IMR-90 (cell line): ENCODE results near the gene GHR. TPM values are rescaled to one million over a fixed set of nuclear protein-coding genes. Genes with fewer than 3 reads are reported as not detected.

Experiments used
- ATAC-seq: fragments of 200-7000 bp; cut with Tn5 transposase; 2 replicates; pipeline ENCODE4 v1.9.1; 2020; ENCODE audit warnings: low read depth, mild to moderate bottlenecking, moderate library complexity
- BruUV-seq: library from RNA; stranded (reverse); fragments of 400-500 nt; replicated peaks from 2 replicates; lab custom pipeline; 2021; lab: Mats Ljungman, UMichigan
- CTCF ChIA-PET: fragments of 300-600 bp; formaldehyde crosslinking; extraction: SDS; loops from one replicate; lab custom pipeline; 2021; ENCODE audit warnings: antibody characterized with exemption; lab: Yijun Ruan, JAX
- POLR2A ChIA-PET: fragments of 300-600 bp; sonication (Branson Sonifier 250); formaldehyde crosslinking; loops from one replicate; lab custom pipeline; 2022; ENCODE audit warnings: antibody characterized with exemption; ENCODE audit not compliant: unreplicated experiment; lab: Charles Lee
- DNase-seq: peaks from one replicate; pipeline ENCODE4 v3.0.0; 2013
- H2AFZ ChIP-seq: replicated peaks from 2 replicates; pipeline ENCODE3; 2013; ENCODE audit warnings: low read length, mild to moderate bottlenecking; ENCODE audit not compliant: poor library complexity
- H2AK5ac ChIP-seq: 2 replicates; pipeline ENCODE4 v1.6.1; 2013; ENCODE audit warnings: low read depth, low read length, inconsistent platforms
- H2AK9ac ChIP-seq: replicated peaks from 2 replicates; pipeline ENCODE3; 2013; ENCODE audit warnings: mild to moderate bottlenecking, low read depth, low read length, moderate library complexity; ENCODE audit not compliant: poor library complexity
- H2BK120ac ChIP-seq: 2 replicates; pipeline ENCODE4 v1.6.1; 2013; ENCODE audit warnings: low read depth, low read length, inconsistent platforms
- H2BK15ac ChIP-seq: 3 replicates; pipeline ENCODE4 v1.6.1; 2013; ENCODE audit warnings: low read depth, low read length, inconsistent platforms
- H2BK20ac ChIP-seq: 2 replicates; pipeline ENCODE4 v1.6.1; 2013; ENCODE audit warnings: low read depth, mild to moderate bottlenecking, inconsistent platforms, low read length, moderate library complexity
- H2BK5ac ChIP-seq: 2 replicates; pipeline ENCODE4 v1.6.1; 2013; ENCODE audit warnings: mild to moderate bottlenecking, low read depth, low read length, inconsistent platforms; ENCODE audit not compliant: poor library complexity, severe bottlenecking
- H3K14ac ChIP-seq: replicated peaks from 2 replicates; pipeline ENCODE4 v1.6.1; 2013; ENCODE audit warnings: low read depth, low read length, inconsistent platforms
- H3K18ac ChIP-seq: 2 replicates; pipeline ENCODE4 v1.6.1; 2013; ENCODE audit warnings: low read depth, low read length, control low read depth
- H3K23ac ChIP-seq: 2 replicates; pipeline ENCODE4 v1.6.1; 2013; ENCODE audit warnings: low read depth, low read length, inconsistent platforms
- H3K27ac ChIP-seq: 2 replicates; pipeline ENCODE4 v1.5.1; 2013; ENCODE audit warnings: mild to moderate bottlenecking, control low read depth, low read length; ENCODE audit not compliant: insufficient read depth
- H3K27me3 ChIP-seq: 2 replicates; pipeline ENCODE4 v1.6.1; 2013; ENCODE audit warnings: low read length; ENCODE audit not compliant: control insufficient read depth, insufficient read depth
- H3K36me3 ChIP-seq: 2 replicates; pipeline ENCODE4 v1.6.1; 2013; ENCODE audit warnings: low read length, mixed read lengths; ENCODE audit not compliant: control insufficient read depth, insufficient read depth
- H3K4ac ChIP-seq: 2 replicates; pipeline ENCODE4 v1.6.1; 2013; ENCODE audit warnings: low read depth, low read length, inconsistent platforms
- H3K4me1 ChIP-seq: 2 replicates; pipeline ENCODE4 v1.6.1; 2013; ENCODE audit warnings: low read length, mixed read lengths; ENCODE audit not compliant: control insufficient read depth, insufficient read depth
- H3K4me2 ChIP-seq: 2 replicates; pipeline ENCODE4 v1.6.1; 2013; ENCODE audit warnings: low read depth, mild to moderate bottlenecking, control low read depth, low read length, moderate library complexity
- H3K4me3 ChIP-seq: 2 replicates; pipeline ENCODE4 v1.5.1; 2013; ENCODE audit warnings: low read depth, mild to moderate bottlenecking, control low read depth, low read length, moderate library complexity; ENCODE audit not compliant: insufficient read depth
- H3K56ac ChIP-seq: 2 replicates; pipeline ENCODE4 v1.6.1; 2013; ENCODE audit warnings: low read length, inconsistent platforms; ENCODE audit not compliant: insufficient read depth; ENCODE audit errors: extremely low read depth
- H3K79me1 ChIP-seq, 2 experiments: 2 replicates each; pipeline ENCODE4 v1.6.1; 2013; ENCODE audit warnings: low read length in 2 of 2, inconsistent platforms in 1 of 2, low read depth in 1 of 2
- H3K9ac ChIP-seq: 2 replicates; pipeline ENCODE4 v1.6.1; 2013; ENCODE audit warnings: low read depth, low read length, control low read depth
- H3K9me1 ChIP-seq: 2 replicates; pipeline ENCODE4 v1.6.1; 2013; ENCODE audit warnings: low read length, inconsistent platforms; ENCODE audit not compliant: insufficient read depth
- H3K9me3 ChIP-seq: 2 replicates; pipeline ENCODE4 v1.6.1; 2013; ENCODE audit warnings: low read length; ENCODE audit not compliant: control insufficient read depth, insufficient read depth
- H4K20me1 ChIP-seq: 2 replicates; pipeline ENCODE4 v1.6.1; 2013; ENCODE audit warnings: low read length, inconsistent platforms; ENCODE audit not compliant: insufficient read depth
- H4K5ac ChIP-seq: 2 replicates; pipeline ENCODE4 v1.6.1; 2013; ENCODE audit warnings: mild to moderate bottlenecking, low read depth, low read length, control low read depth
- H4K8ac ChIP-seq, 2 experiments: 2 replicates each; pipeline ENCODE4 v1.6.1; 2013; ENCODE audit warnings: low read depth in 2 of 2, low read length in 2 of 2, control low read depth in 1 of 2, inconsistent platforms in 1 of 2
- H4K91ac ChIP-seq: 2 replicates; pipeline ENCODE4 v1.6.1; 2013; ENCODE audit warnings: low read depth, low read length, inconsistent platforms; ENCODE audit not compliant: insufficient read depth
- BHLHE40 ChIP-seq: fragments of 150-350 bp; IDR thresholded peaks from 2 replicates; pipeline ENCODE4 v1.6.1; 2016; ENCODE audit warnings: mild to moderate bottlenecking, low read depth, low read length
- CEBPB ChIP-seq: IDR thresholded peaks from 2 replicates; pipeline ENCODE4 v1.6.1; 2012; ENCODE audit warnings: low read depth, low read length, improper control_type of control experiment
- CHD1 ChIP-seq: IDR thresholded peaks from 2 replicates; pipeline ENCODE4 v1.6.1; 2012; ENCODE audit warnings: low read depth, low read length, improper control_type of control experiment
- CTCF ChIP-seq: conservative IDR thresholded peaks from 2 replicates; pipeline ENCODE4 v1.5.1; 2012; ENCODE audit warnings: mild to moderate bottlenecking, low read depth, low read length, improper control_type of control experiment
- FOS ChIP-seq: fragments of 150-350 bp; IDR thresholded peaks from 2 replicates; pipeline ENCODE4 v1.6.1; 2016; ENCODE audit warnings: low read depth, low read length
- MAFK ChIP-seq: IDR thresholded peaks from 2 replicates; pipeline ENCODE4 v1.6.1; 2012; ENCODE audit warnings: low read depth, low read length, improper control_type of control experiment
- MAZ ChIP-seq: IDR thresholded peaks from 2 replicates; pipeline ENCODE4 v1.6.1; 2012; ENCODE audit warnings: low read depth, mild to moderate bottlenecking, low read length, improper control_type of control experiment, moderate library complexity, borderline replicate concordance
- MXI1 ChIP-seq: IDR thresholded peaks from 2 replicates; pipeline ENCODE4 v1.6.1; 2012; ENCODE audit warnings: low read depth, mild to moderate bottlenecking, low read length, moderate library complexity, borderline replicate concordance
- NFE2L2 ChIP-seq: fragments of 150-350 bp; IDR thresholded peaks from 2 replicates; pipeline ENCODE4 v1.6.1; 2016; ENCODE audit warnings: low read depth, mild to moderate bottlenecking, low read length
- POLR2A ChIP-seq: IDR thresholded peaks from 2 replicates; pipeline ENCODE4 v1.6.1; 2012; ENCODE audit warnings: mild to moderate bottlenecking, low read depth, low read length
- RAD21 ChIP-seq: IDR thresholded peaks from 2 replicates; pipeline ENCODE4 v1.6.1; 2012; ENCODE audit warnings: low read length, improper control_type of control experiment
- RCOR1 ChIP-seq: IDR thresholded peaks from 2 replicates; pipeline ENCODE4 v1.6.1; 2012; ENCODE audit warnings: mild to moderate bottlenecking, low read length, improper control_type of control experiment; ENCODE audit not compliant: insufficient replicate concordance
- RFX5 ChIP-seq: IDR thresholded peaks from 2 replicates; pipeline ENCODE4 v1.8.0; 2012; ENCODE audit warnings: low read depth, mild to moderate bottlenecking, low read length, moderate library complexity
- SMC3 ChIP-seq: fragments of 150-350 bp; IDR thresholded peaks from 2 replicates; pipeline ENCODE4 v1.6.1; 2016; ENCODE audit warnings: low read depth, mild to moderate bottlenecking, antibody characterized with exemption, low read length, moderate library complexity
- USF2 ChIP-seq: fragments of 150-350 bp; IDR thresholded peaks from 2 replicates; pipeline ENCODE4 v1.6.1; 2017; ENCODE audit warnings: mild to moderate bottlenecking, antibody characterized with exemption, low read length, low read depth
- WGBS, 2 experiments: methylation state at CpG; one replicate each; pipeline versions ENCODE4 v1.1.5 to v1.1.7; 2013; ENCODE audit warnings: missing lambda C conversion rate in 2 of 2; ENCODE audit not compliant: insufficient read length in 1 of 2; ENCODE audit errors: extremely low coverage in 2 of 2; 5-methylcytosine and 5-hydroxymethylcytosine counted together
- dilution Hi-C: fragments of 300-500 bp; cut with HindIII; formaldehyde crosslinking; loops from one replicate; pipeline ENCODE4 v1.14.3; 2018; ENCODE audit warnings: low sequenced_read_pairs; ENCODE audit not compliant: unreplicated experiment
- in situ Hi-C: fragments of 300-500 bp; cut with MboI; formaldehyde crosslinking; loops from 3 replicates; pipeline ENCODE4 v1.14.3; 2019; ENCODE audit warnings: low sequenced_read_pairs, inconsistent platforms, mixed read lengths
- intact Hi-C: fragments of 100-400 bp; cut with micrococcal nuclease; formaldehyde crosslinking; loops from 2 replicates; pipeline ENCODE4 v1.10.0; 2022
- polyA plus RNA-seq, 3 experiments: library from polyadenylated mRNA; depleted of rRNA; stranded (reverse); fragments of >200 nt; gene quantifications; 2 replicates each; pipeline ENCODE4 v1.2.3, GENCODE V29; 2012; ENCODE audit warnings: low replicate concordance in 1 of 3
- total RNA-seq: library from RNA; depleted of rRNA; stranded (reverse); fragments of >200 nt; gene quantifications from 2 replicates; pipeline ENCODE4 v1.2.3, GENCODE V29; 2012
- TF ChIP-seq, protein P1 (sequence below): fragments of 150-350 bp; IDR thresholded peaks from 2 replicates; pipeline ENCODE4 v1.6.1; 2016; ENCODE audit warnings: low read depth, mild to moderate bottlenecking, low read length, moderate library complexity, borderline replicate concordance

Gene GHR
- total and polyA plus RNA-seq, 2 of the 4 experiments (the other 2 are of a cell fraction) = 0.36 to 1.1 TPM

GRCh38 chr5:42677156-42677842, 254.1 kb downstream of the GHR start:
- Histone ChIP-seq H2BK15ac (no peak overlapping the region), H4K20me1 (no peaks in the 10 kb centered on the region), H3K9ac (no peak overlapping the region), H3K4me3 (no peak overlapping the region), H2AK9ac (no peak overlapping the region), H3K9me1 (no peaks in the 10 kb centered on the region), H2BK120ac (no peak overlapping the region), H3K36me3 (no peaks in the 10 kb centered on the region), H3K27ac (no peak overlapping the region), H3K23ac (no peak overlapping the region), H3K56ac (no peak overlapping the region), H3K9me3 (no peaks in the 10 kb centered on the region), H3K4ac (no peak overlapping the region), H3K4me1 (no peaks in the 10 kb centered on the region), H2BK5ac (no peak overlapping the region), H4K91ac (no peak overlapping the region), H3K14ac (no peak overlapping the region), H3K4me2 (no peak overlapping the region), H4K8ac (no peak overlapping the region), H4K5ac (no peak overlapping the region), H2AK5ac (no peak overlapping the region), H3K27me3 (no peaks in the 10 kb centered on the region), H3K79me1 (no peaks in the 10 kb centered on the region), H3K18ac (no peak overlapping the region), H2BK20ac (no peak overlapping the region), H2AFZ (no peak overlapping the region)
- no CpG with 5 or more reads among the region's 5 CpGs for WGBS, 2 experiments
- no peak for TF ChIP-seq RCOR1
- no peak for TF ChIP-seq FOS
- no peak for TF ChIP-seq CEBPB
- no peak for TF ChIP-seq SMC3
- no peak for TF ChIP-seq RAD21
- TF ChIP-seq, protein P1, sequence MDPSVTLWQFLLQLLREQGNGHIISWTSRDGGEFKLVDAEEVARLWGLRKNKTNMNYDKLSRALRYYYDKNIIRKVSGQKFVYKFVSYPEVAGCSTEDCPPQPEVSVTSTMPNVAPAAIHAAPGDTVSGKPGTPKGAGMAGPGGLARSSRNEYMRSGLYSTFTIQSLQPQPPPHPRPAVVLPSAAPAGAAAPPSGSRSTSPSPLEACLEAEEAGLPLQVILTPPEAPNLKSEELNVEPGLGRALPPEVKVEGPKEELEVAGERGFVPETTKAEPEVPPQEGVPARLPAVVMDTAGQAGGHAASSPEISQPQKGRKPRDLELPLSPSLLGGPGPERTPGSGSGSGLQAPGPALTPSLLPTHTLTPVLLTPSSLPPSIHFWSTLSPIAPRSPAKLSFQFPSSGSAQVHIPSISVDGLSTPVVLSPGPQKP = no peak
- TF ChIP-seq CHD1 = no peak
- no peak for TF ChIP-seq POLR2A
- TF ChIP-seq RFX5 = no peak
- TF ChIP-seq CTCF = no peak
- TF ChIP-seq BHLHE40 = no peak
- no peak for TF ChIP-seq MAZ
- TF ChIP-seq MXI1 = no peak
- TF ChIP-seq NFE2L2 = no peak
- TF ChIP-seq MAFK = no peak
- no peak for TF ChIP-seq USF2
- ATAC-seq = no peak
- ChIA-PET CTCF (no interaction called here), POLR2A (interaction anchor here (0.7 kb wide), 1 partner anchor 308 kb away, joined by 4 read pairs; no protein-coding TSS in a partner anchor)
- dilution Hi-C loops = no loop called here
- in situ Hi-C loops = no loop called here
- DNase-seq = no peak
- intact Hi-C loops = no loop called here
- no TSS peak for BruUV-seq
